ENCODE data around the gene TMEM119.

DNA sequence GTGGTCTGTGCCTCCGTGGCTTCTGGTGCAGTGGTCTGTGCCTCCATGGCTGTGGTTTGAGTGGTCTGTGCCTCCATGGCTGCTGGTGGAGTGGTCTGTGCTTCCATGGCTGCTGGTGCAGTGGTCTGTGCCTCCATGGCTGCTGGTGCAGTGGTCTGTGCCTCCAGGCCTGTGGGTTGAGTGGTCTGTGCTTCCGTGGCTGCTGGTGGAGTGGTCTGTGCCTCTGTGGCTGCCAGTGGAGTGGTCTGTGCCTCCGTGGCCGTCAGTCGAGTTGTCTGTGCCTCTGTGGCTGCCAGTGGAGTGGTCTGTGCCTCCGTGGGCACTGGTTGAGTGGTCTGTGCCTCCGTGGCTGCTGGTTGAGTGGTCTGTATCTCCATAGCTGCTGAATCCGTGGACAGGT lies 25.7 kb upstream of the TMEM119 start:
- TF ChIP-seq, protein P1, sequence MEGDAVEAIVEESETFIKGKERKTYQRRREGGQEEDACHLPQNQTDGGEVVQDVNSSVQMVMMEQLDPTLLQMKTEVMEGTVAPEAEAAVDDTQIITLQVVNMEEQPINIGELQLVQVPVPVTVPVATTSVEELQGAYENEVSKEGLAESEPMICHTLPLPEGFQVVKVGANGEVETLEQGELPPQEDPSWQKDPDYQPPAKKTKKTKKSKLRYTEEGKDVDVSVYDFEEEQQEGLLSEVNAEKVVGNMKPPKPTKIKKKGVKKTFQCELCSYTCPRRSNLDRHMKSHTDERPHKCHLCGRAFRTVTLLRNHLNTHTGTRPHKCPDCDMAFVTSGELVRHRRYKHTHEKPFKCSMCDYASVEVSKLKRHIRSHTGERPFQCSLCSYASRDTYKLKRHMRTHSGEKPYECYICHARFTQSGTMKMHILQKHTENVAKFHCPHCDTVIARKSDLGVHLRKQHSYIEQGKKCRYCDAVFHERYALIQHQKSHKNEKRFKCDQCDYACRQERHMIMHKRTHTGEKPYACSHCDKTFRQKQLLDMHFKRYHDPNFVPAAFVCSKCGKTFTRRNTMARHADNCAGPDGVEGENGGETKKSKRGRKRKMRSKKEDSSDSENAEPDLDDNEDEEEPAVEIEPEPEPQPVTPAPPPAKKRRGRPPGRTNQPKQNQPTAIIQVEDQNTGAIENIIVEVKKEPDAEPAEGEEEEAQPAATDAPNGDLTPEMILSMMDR (IDR thresholded peaks at IDR 0.05), result no peak
- TF ChIP-seq ZFX (IDR thresholded peaks at IDR 0.05; ENCODE audit: borderline replicate concordance), result no peak
